SK-N-MC (cell line): Measurements from ENCODE around the gene AHI1.

Experiments used
- EZH2 ChIP-seq: fragments of 200-600 bp; sonication (generic); IDR thresholded peaks from one replicate; pipeline ENCODE4 v1.6.1; 2017; ENCODE audit warnings: antibody characterized with exemption
- POLR2AphosphoS5 ChIP-seq: IDR thresholded peaks from 2 replicates; pipeline ENCODE4 v1.6.1; 2012; ENCODE audit warnings: mild to moderate bottlenecking, low read depth, low read length, borderline replicate concordance

DNA sequence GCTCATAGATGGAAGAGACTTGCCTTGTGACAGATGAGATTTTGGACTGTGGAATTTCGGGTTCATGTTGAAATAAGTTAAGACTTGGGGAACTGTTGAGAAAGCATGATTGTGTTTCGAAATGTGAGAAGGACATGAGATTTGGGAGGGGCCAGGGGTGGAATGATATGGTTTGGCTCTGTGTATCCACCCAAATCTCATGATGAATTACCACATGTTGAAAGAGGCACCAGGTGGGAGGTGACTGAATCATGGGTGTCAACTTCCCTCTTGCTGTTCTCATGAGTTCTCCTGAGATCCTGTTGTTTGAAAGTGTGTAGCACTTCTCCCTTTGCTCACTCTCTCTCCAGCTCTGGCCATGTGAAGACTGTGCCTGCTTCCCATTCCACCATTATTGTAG is 17.9 kb downstream of the AHI1 start:
- no peak for TF ChIP-seq EZH2
- TF ChIP-seq POLR2AphosphoS5, result no peak
